NCI-H1048 (cell line): Measurements from ENCODE around the gene RALGAPA1.
"Not testable (repeated sequence)": the region's sequence is repeated elsewhere in the genome, so short reads cannot be mapped to it uniquely, and the experiment has no call there.

Experiments
- DNase-seq: peaks from one replicate; lab custom pipeline; 2025; lab: John Stamatoyannopoulos, UW

RALGAPA1 gene

DNA sequence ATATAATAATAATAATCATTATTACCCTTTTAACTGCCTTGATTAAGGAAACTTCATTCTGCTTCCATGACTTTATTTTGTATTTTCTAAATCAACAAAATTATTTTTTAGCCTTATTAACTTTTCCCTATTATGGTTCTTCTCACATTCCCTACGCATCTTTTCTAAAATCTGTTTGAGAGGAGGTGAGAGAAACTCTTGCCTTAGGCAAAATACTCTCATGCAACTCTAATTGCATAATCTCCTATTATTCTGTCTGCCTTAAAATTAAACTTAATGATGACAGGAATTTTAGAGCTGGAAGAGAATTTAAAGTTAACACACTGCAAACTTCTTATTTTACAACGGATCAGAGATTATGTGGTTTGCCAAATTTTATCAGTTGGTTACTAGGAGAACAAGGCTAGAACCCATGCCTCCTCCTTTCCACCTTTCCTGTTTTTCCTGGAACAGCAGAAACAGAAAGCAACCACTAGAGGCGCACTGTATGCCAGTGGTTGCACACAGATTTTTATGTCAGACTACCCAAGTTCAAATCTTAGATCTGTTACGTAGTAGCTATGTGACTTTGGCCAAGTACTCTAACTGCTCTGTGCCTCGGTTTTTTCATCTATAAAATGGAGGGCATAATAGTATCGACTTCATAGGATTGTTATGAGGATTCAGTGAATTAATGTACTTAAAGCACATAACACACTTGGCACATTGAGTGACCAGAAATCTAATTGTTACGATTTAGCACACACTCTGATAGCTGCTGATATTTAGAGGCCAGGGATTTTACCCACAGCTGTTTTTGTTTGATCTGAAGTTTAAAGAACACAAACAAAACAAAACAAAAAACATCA lies 12.7 kb upstream of the RALGAPA1 start:
- no peak for DNase-seq

DNA sequence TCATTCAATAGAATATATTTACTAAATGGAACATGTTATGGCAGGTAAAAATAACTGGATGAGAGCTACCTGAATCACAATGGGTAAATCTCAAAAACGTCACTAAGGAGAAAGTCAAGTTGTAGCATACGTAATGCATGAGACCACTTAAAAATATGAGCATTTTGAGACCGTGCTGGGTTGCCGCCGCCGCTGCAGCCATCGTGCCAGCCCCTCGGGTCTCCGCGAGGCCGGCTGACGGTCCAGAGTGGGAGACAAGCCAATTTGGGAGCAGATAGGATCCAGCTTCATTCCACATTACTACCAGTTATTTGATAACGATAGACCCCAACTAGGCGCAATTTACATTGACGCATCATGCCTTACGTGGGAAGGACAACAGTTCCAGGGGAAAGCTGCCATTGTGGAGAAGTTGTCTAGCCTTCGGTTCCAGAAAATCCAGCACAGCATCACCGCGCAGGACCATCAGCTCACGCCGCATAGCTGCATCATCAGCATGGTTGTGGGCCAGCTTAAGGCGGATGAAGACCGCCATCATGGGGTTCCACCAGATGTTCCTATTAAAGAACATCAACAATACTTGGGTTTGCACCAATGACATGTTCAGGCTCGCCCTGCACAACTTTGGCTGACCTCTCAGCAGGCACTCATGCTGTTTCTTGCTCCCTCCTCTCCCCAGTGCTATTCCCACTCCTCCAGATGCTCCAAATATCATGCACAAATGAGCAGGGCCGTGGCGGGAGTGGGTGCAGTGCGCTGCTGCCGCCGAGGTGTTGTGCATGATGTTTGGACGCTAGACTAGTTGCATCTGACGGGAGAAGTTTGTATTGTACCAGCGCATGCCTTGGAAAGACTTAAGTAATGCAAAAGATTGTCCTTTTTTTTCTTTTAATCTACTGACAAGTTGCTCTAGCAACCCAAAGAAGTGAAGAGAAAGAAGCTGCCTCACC lies 10.8 kb upstream of the RALGAPA1 start:
- no peak for DNase-seq

- no peak for DNase-seq
These were observed 9.4 kb upstream of the RALGAPA1 start for GRCh38 chr14:35818346-35819115.

DNA sequence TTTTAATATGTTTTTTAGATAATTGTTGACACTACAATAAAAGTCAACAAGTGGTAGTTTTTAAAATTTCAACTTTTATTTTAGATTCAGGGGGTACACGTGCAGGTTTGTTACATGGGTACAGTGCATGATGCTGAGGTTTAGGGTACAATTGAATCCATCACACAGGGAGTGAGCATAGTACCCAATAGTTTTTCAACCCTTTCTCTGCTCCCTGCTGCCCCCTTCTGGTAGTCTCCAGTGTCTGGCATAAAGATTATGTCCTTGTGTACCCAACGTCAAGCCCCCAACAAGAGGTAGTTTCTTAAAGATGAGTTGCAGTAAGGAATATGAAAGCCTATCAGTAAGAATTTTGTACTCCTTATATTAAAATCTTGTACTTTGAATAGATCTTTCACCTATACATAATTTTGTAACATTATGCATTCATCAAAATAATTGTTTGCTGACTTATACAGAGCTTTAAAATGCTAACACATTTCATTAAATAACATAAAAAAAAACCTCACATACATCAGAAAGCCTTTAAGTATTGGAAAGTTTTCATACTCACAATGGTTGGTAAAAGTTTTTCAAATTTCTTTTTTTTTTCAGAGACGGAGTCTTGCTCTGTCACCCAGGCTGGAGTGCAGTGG lies 5.4 kb upstream of the RALGAPA1 start:
- DNase-seq: peak; percentile 19

DNA sequence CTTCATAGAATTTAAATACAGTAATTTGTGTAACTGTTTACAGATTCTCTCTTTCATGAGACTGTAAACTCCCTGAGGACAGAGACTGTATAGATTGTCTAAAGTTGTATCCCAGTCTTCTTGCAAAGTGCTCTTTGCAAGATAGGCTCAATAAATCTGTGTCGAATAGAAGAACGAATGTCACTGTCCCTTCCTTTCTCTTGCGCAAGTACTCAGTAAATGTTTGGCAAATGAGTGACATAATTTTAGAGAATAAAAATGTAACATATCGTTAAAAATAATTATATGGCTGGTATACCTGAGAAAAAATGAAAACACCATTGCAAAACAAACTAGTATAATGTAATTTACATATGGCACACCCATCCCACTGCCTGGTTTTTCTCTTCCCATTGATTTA lies 1.9 kb upstream of the RALGAPA1 start:
- DNase-seq: no peak

- DNase-seq: no peak
These were observed 502 bp upstream of the RALGAPA1 start for GRCh38 chr14:35809597-35809996.

GRCh38 chr14:35808076-35808637 lies 938 bp downstream of the RALGAPA1 start:
- no peak for DNase-seq

DNA sequence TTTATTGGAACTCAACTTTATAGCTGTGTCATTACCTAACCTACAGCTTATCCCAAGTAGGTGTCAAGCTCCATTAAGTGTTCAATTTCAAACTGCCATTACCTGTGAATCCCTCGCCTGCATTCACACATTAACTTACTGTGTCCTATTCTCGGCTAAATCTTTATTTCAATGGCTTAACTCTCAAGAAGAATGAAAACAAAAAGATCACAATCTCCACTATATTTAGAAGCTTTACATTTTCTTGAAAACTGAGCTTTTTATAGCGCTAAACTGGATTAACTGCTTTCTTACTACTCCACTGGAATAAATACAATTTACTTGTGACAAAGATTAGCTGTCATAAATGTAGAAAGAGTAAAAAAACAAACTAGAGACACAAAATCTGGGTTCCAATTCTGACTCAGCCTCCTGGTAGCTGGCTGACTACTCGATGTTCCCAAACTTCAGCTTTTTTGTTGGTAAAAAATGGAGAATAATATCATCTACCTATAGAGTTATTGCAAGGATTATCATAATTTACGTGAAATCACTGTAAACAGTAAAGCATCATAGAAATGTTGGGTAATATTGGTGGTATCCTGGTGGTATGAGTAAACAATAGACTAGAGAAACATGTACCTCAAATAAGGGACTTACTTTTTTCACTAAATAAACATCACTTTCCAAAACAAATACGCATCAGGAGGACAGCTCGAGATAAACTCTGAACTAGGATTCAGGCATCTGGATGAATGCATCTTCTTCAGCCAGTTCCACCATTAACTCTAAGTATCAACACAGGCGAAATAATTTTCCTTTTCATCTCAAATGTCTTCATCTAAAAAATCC lies 1.7 kb downstream of the RALGAPA1 start:
- no peak for DNase-seq

DNA sequence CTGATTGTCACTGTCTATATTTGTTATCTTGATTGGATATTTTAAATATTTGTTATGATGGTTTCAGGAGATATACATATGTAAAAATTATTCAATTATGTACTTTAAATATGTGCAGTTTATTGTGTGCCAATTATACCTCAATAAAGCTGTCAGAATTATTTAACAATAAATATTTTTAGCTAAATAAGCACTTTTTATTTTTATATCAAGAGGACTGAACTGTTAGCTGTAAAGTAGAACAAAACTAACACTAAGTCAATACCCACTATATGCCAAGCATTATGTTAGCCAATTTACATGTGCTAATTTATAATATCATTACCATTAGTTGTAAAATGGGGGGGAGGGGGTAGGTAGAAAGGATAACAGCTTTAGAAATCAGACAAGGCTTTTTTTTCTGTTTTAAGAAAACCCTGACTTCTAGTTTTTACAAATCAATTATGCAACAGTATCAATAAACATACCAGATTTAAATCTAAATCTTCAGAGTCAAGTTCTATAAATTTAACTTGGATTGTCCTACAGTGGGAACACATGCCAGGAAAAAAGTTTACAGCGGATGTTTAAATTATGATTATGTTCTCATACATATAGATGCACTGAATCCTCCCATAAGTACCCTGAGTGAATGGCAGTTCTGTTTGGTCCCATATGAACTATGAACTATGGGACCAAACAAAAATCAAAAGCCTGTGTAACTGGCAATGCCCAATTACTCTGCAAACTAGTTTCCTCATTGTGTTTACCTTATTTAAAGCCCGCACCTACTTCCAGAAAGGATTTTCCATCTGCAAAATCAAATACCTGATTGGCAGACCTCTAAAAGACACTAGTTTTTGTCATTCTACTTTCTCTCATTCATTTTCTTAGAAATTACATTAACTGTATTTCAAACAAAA lies 2.8 kb downstream of the RALGAPA1 start:
- DNase-seq: no peak

DNA sequence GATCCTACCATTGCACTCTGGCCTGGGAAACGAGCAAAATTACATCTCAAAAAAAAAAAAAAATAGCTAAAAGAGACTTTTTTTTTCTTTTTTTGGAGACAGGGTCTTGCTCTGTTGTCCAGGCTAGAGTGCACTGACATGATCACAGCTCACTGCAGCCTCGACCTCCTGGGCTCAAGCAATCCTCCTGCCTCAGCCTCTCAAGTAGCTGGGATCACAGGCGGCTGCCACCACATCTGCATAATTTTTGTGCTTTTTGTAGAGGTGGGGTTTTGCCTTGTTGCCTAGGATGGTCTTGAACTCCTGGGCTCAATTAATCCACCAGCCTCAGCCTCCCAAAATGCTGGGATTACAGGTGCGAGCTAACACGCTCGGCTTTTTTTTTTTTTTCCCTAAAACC lies 11.3 kb downstream of the RALGAPA1 start:
- no peak for DNase-seq

GRCh38 chr14:35789651-35790050 lies 19.4 kb downstream of the RALGAPA1 start:
- DNase-seq: no peak

GRCh38 chr14:35786856-35787255 lies 22.2 kb downstream of the RALGAPA1 start:
- no peak for DNase-seq

GRCh38 chr14:35783699-35784098 lies 25.4 kb downstream of the RALGAPA1 start:
- DNase-seq: no peak

- DNase-seq: no peak
These were observed 29.7 kb downstream of the RALGAPA1 start for GRCh38 chr14:35779368-35779767.

DNA sequence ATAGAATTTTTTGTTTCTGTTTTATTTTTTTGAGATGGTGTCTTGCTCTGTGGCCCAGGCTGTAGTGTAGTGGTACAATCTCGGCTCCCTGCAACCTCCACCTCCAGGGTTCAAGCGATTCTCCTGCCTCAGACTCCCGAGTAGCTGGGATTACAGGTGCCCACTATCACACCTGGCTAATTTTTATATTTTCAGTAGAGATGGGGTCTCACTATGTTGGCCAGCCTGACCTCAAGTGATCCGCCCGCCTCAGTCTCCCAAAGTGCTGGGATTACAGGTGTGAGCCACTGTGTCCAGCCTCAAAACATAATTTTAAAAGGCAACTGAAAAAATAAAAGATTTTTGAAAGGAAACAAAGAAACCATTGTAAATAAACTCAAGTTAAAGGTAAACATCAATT lies 31.5 kb downstream of the RALGAPA1 start:
- DNase-seq: not testable (repeated sequence)

DNA sequence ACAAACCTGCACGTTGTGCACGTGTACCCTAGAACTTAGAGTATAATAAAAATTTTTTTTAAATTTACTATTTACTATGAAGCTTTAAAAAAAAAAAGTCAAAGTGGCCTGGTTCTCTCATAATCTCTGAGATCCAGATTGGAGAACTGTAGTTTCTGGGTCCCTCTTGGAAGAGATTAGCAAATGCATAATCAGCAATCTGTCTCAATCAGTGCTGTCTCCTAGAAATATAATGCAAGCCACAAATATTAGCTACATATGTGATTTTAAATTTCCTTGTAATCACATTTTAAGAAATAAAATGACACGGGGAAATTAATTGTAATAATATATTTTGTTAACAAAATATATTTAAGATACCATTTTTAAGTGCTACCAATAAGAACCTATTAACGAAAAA lies 32.3 kb downstream of the RALGAPA1 start:
- DNase-seq: no peak

DNA sequence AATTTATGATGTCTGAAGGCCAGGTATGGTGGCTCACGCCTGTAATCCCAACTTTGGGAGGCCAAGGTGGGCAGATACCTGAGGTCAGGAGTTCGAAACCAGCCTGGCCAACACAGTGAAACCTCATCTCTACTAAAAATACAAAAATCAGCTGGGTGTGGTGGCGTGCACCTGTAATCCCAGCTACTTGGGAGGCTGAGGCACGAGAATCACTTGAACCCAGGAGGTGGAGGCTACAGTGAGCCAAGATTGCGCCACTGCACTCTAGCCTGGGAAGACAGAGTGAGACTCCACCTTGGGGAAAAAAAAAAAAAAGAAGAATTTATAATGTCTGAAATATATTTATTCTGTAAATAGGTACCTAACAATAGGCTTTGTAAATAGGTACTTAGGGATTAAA lies 33.0 kb downstream of the RALGAPA1 start:
- not testable (repeated sequence) for DNase-seq

GRCh38 chr14:35766700-35767082 lies 42.4 kb downstream of the RALGAPA1 start:
- DNase-seq: no peak

- no peak for DNase-seq
These were observed 42.9 kb downstream of the RALGAPA1 start for GRCh38 chr14:35766036-35766699.
